H1 (cell line): ENCODE data around the gene CNOT8. TPM values are rescaled to one million over a fixed set of nuclear protein-coding genes. Genes with fewer than 3 reads are reported as not detected.

Experiments
- CBX5 ChIP-seq: fragments of 300-800, 300-1000 bp; sonication (generic); IDR thresholded peaks from 2 replicates; pipeline ENCODE4 v1.7.1; 2016; ENCODE audit warnings: antibody characterized with exemption, low read length, low read depth
- CBX8 ChIP-seq: fragments of 300-800, 300-1000 bp; sonication (generic); IDR thresholded peaks from 2 replicates; pipeline ENCODE4 v1.7.1; 2016; ENCODE audit warnings: low read depth, low read length, borderline replicate concordance
- CEBPB ChIP-seq: IDR thresholded peaks from 2 replicates; pipeline ENCODE4 v1.6.1; 2012; ENCODE audit warnings: low read depth, low read length
- ZNF274 ChIP-seq: IDR thresholded peaks from 2 replicates; pipeline ENCODE4 v1.7.0; 2012; ENCODE audit warnings: low read length, borderline replicate concordance; ENCODE audit errors: extremely low read depth
- polyA plus RNA-seq, 7 experiments: library from polyadenylated mRNA; depleted of rRNA in 3 of 7; stranded (reverse) in 5 of 7; unstranded in 2 of 7; fragments of >200 nt in 5 of 7; fragments of 200-250 nt in 2 of 7; gene quantifications; 1 replicate in 5 of 7; 2 replicates in 1 of 7; 4 replicates in 1 of 7; pipeline versions ENCODE4 v1.2.1 to v1.2.3, GENCODE V29; 2011 to 2013; ENCODE audit warnings: missing spikeins in 2 of 7, mixed read lengths in 2 of 7
- total RNA-seq: library from RNA; stranded (reverse); fragmentation: NEBNext Ultra II Directional; extraction: Animal tissue kit (Norgen Biotek cat#: 25700); gene quantifications from 2 replicates; pipeline ENCODE4 v1.2.1, GENCODE V29; 2021
- TF ChIP-seq, protein P1 (sequence below), 3 experiments: IDR thresholded peaks; 1 replicate in 2 of 3; 2 replicates in 1 of 3; pipeline versions ENCODE4 v1.5.1 to v1.6.1; 2011; ENCODE audit warnings: low read length in 3 of 3, mild to moderate bottlenecking in 3 of 3, inconsistent platforms in 2 of 3, low read depth in 1 of 3, moderate library complexity in 1 of 3; ENCODE audit not compliant: insufficient read depth in 1 of 3; ENCODE audit errors: control extremely low read depth in 1 of 3

Gene CNOT8
- total and polyA plus RNA-seq, 2 of the 8 experiments (the other 6 are each of a cell fraction or from before 2014, with no cell fraction given) = 36.4 to 62.9 TPM

- TF ChIP-seq, protein P1, sequence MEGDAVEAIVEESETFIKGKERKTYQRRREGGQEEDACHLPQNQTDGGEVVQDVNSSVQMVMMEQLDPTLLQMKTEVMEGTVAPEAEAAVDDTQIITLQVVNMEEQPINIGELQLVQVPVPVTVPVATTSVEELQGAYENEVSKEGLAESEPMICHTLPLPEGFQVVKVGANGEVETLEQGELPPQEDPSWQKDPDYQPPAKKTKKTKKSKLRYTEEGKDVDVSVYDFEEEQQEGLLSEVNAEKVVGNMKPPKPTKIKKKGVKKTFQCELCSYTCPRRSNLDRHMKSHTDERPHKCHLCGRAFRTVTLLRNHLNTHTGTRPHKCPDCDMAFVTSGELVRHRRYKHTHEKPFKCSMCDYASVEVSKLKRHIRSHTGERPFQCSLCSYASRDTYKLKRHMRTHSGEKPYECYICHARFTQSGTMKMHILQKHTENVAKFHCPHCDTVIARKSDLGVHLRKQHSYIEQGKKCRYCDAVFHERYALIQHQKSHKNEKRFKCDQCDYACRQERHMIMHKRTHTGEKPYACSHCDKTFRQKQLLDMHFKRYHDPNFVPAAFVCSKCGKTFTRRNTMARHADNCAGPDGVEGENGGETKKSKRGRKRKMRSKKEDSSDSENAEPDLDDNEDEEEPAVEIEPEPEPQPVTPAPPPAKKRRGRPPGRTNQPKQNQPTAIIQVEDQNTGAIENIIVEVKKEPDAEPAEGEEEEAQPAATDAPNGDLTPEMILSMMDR (IDR thresholded peaks at IDR 0.05; ENCODE audit: control extremely low read depth in 1 of 3, insufficient read depth in 1 of 3, low read depth in 1 of 3, low read length in 3 of 3) = no peak
- TF ChIP-seq CEBPB = no peak
- no peak for TF ChIP-seq ZNF274
- TF ChIP-seq CBX5 = no peak
- no peak for TF ChIP-seq CBX8
- TF ChIP-seq, all 59 proteins: peak for 0
Observed at GRCh38 chr5:154917757-154918156, 59.3 kb downstream of the CNOT8 start (continued).
